Gastrocnemius medialis (tissue), 4 donors: Measurements from ENCODE around the gene MAP3K20.
A peak's percentile ranks its signal among the peaks of the same experiment; 100 is the strongest.

ENCODE experiments used
- POLR2A ChIP-seq, 2 donors: fragments of 450-650 bp; IDR thresholded peaks; one replicate each; pipeline ENCODE4 v1.6.1; 2017; ENCODE audit warnings: antibody characterized with exemption in 2 of 2, mild to moderate bottlenecking in 2 of 2, moderate library complexity in 2 of 2
- TF ChIP-seq, protein P1 (sequence below), 5 experiments: fragments of 450-650 bp in 3 of 5; fragments of 200-600 bp in 2 of 5; sonication (generic) in 2 of 5; IDR thresholded peaks in 4 of 5; conservative IDR thresholded peaks in 1 of 5; 1 replicate in 4 of 5; 2 replicates in 1 of 5; pipeline ENCODE4 v1.5.1; 2016 to 2019; ENCODE audit warnings: antibody characterized with exemption in 5 of 5, mild to moderate bottlenecking in 3 of 5, moderate library complexity in 3 of 5

DNA sequence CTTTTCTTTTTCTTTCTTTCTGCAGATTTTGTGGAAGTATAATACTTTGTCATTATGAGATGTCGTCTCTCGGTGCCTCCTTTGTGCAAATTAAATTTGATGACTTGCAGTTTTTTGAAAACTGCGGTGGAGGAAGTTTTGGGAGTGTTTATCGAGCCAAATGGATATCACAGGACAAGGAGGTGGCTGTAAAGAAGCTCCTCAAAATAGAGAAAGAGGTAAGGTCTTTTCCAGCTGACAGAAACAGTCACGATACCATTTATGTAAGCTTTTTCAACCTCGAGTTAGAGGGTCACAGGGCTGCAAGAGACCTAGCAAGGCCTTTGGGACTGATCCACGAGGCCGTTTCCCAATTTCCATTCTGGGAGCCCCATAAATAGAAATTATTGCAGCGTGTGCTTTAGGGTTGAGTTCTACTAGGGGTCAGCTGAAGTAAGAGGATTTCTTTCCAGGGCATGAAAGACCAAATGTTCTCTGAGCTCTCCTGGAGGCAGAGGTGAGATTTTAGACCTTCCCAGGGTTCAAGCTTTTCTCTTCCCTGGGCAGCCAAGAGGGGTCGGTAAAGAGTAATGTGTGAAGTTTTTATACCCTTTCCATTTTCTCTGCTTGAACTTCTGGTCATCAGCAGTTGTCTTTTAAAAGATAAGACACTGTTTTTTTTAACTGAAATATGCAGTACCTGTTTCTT lies 15.5 kb downstream of the MAP3K20 start:
- peak in 1 of 2 donors; percentile 61 for TF ChIP-seq POLR2A (IDR thresholded peaks at IDR 0.05)
- TF ChIP-seq, protein P1, sequence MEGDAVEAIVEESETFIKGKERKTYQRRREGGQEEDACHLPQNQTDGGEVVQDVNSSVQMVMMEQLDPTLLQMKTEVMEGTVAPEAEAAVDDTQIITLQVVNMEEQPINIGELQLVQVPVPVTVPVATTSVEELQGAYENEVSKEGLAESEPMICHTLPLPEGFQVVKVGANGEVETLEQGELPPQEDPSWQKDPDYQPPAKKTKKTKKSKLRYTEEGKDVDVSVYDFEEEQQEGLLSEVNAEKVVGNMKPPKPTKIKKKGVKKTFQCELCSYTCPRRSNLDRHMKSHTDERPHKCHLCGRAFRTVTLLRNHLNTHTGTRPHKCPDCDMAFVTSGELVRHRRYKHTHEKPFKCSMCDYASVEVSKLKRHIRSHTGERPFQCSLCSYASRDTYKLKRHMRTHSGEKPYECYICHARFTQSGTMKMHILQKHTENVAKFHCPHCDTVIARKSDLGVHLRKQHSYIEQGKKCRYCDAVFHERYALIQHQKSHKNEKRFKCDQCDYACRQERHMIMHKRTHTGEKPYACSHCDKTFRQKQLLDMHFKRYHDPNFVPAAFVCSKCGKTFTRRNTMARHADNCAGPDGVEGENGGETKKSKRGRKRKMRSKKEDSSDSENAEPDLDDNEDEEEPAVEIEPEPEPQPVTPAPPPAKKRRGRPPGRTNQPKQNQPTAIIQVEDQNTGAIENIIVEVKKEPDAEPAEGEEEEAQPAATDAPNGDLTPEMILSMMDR (IDR thresholded peaks at IDR 0.05 in 4 of 5, conservative IDR thresholded peaks at IDR 0.05 in 1 of 5), result peak; percentile 38 to 75 (median 59)
